Endothelial cell of umbilical vein (primary cell): Measurements from ENCODE around the gene RAB6B.

Experiments
- CTCF ChIP-seq, 2 donors: IDR thresholded peaks; 1 replicate in 1 of 2; 2 replicates in 1 of 2; pipeline ENCODE4 v1.5.1; 2011; ENCODE audit warnings: low read length in 2 of 2, mild to moderate bottlenecking in 2 of 2, moderate library complexity in 2 of 2, control low read depth in 1 of 2, inconsistent platforms in 1 of 2, low read depth in 1 of 2; ENCODE audit not compliant: insufficient read depth in 1 of 2; ENCODE audit errors: extremely low read depth in 1 of 2
- EZH2 ChIP-seq: IDR thresholded peaks from 2 replicates; pipeline ENCODE4 v1.6.1; 2012; ENCODE audit warnings: borderline replicate concordance, low read depth, mild to moderate bottlenecking, moderate library complexity, low read length, inconsistent platforms; ENCODE audit not compliant: severe bottlenecking
- FOS ChIP-seq: IDR thresholded peaks from 2 replicates; pipeline ENCODE4 v1.6.1; 2011; ENCODE audit warnings: mild to moderate bottlenecking, low read length, moderate library complexity, borderline replicate concordance; ENCODE audit not compliant: insufficient read depth
- JUN ChIP-seq: IDR thresholded peaks from 2 replicates; pipeline ENCODE4 v1.6.1; 2011; ENCODE audit warnings: borderline replicate concordance, low read depth; ENCODE audit not compliant: insufficient read length, insufficient read depth
- MAX ChIP-seq: IDR thresholded peaks from 2 replicates; pipeline ENCODE4 v1.6.1; 2011; ENCODE audit not compliant: insufficient read depth, insufficient read length
- POLR2A ChIP-seq: IDR thresholded peaks from 2 replicates; pipeline ENCODE4 v1.6.1; 2012; ENCODE audit warnings: low read depth, mild to moderate bottlenecking, control low read depth, low read length
- POLR2AphosphoS5 ChIP-seq: IDR thresholded peaks from 2 replicates; pipeline ENCODE4 v1.6.1; 2012; ENCODE audit warnings: low read depth, mild to moderate bottlenecking, control low read depth, low read length, moderate library complexity; ENCODE audit not compliant: insufficient read depth

DNA sequence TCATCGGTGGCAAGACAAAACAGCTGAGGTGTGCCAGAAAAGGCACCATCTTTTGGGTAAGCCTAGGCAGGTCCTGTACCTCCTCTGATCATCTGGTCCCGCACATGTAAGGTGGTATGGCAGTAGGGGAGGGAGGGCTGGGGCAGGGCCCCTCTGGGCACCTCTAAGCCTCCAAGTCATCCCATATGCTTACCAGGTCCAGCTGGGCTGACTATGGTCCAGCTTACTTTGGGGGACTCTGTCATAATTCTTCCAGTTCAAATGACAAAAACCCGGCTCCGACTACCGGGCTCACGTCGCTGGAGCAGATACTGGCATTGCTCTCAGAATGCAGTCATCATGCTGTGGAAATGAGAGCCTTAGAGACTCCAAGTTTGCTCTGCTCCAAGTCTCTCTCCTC lies 1.9 kb upstream of the RAB6B start:
- TF ChIP-seq CTCF (IDR thresholded peaks at IDR 0.05; ENCODE audit: extremely low read depth in 1 of 2, insufficient read depth in 1 of 2, low read depth in 1 of 2, low read length in 2 of 2) (no peak), POLR2A (no peak), FOS (no peak), POLR2AphosphoS5 (no peak), EZH2 (no peak), JUN (no peak), MAX (no peak)
